ENCODE measurements around the gene RASGRP4.

DNA sequence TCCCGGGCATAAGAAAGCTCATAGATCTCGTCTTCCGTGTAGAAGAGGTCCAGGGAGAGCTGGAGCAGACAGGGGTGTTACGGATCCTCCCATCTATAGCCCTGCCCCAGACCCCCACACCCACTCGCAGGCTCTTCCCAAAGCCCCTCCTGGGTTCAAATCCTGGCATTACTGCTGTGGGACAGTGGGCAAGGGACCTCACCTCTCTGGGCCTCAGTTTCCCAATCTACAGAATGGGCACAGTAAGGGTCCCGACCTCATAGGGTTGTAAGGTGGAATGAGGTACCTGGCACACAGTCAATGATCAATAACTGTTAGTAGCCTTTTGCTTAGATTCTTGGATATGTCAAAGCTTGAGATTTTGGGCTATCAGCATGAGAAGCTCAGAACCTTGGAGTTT lies 12.6 kb downstream of the RASGRP4 start:
- TF ChIP-seq, protein P1, sequence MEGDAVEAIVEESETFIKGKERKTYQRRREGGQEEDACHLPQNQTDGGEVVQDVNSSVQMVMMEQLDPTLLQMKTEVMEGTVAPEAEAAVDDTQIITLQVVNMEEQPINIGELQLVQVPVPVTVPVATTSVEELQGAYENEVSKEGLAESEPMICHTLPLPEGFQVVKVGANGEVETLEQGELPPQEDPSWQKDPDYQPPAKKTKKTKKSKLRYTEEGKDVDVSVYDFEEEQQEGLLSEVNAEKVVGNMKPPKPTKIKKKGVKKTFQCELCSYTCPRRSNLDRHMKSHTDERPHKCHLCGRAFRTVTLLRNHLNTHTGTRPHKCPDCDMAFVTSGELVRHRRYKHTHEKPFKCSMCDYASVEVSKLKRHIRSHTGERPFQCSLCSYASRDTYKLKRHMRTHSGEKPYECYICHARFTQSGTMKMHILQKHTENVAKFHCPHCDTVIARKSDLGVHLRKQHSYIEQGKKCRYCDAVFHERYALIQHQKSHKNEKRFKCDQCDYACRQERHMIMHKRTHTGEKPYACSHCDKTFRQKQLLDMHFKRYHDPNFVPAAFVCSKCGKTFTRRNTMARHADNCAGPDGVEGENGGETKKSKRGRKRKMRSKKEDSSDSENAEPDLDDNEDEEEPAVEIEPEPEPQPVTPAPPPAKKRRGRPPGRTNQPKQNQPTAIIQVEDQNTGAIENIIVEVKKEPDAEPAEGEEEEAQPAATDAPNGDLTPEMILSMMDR (IDR thresholded peaks at IDR 0.05), result no peak
- no peak for TF ChIP-seq POLR2A (IDR thresholded peaks at IDR 0.05; ENCODE audit: low read depth)

All from esophagus muscularis mucosa (tissue), 3 donors.